K562 (cell line): ENCODE measurements around the gene MAST3. TPM values are rescaled to one million over a fixed set of nuclear protein-coding genes. Genes with fewer than 3 reads are reported as not detected.

Experiments
- ADNP ChIP-seq: fragments of 200-800 bp; sonication (Bioruptor generic); IDR thresholded peaks from 2 replicates; pipeline ENCODE4 v1.6.1; 2016; ENCODE audit warnings: missing genetic modification characterization, missing compliant biosample characterization
- ARID1B ChIP-seq: fragments of 450-650 bp; IDR thresholded peaks from 2 replicates; pipeline ENCODE4 v1.6.1; 2016; ENCODE audit warnings: antibody characterized with exemption, mild to moderate bottlenecking, inconsistent platforms
- ATF7 ChIP-seq: fragments of 450-650 bp; IDR thresholded peaks from 2 replicates; pipeline ENCODE4 v1.7.1; 2014; ENCODE audit warnings: mild to moderate bottlenecking, moderate library complexity
- BRD9 ChIP-seq: fragments of 450-650 bp; IDR thresholded peaks from 2 replicates; pipeline ENCODE4 v1.6.1; 2018; ENCODE audit warnings: low read depth; ENCODE audit not compliant: partially characterized antibody
- CBX1 ChIP-seq: sonication (generic); IDR thresholded peaks from 2 replicates; pipeline ENCODE4 v1.6.1; 2016; ENCODE audit warnings: antibody characterized with exemption, low read depth, mild to moderate bottlenecking
- CC2D1A ChIP-seq: fragments of 450-650 bp; IDR thresholded peaks from 2 replicates; pipeline ENCODE4 v1.6.1; 2017; ENCODE audit warnings: mild to moderate bottlenecking
- ELK3 ChIP-seq: fragments of 450-650 bp; formaldehyde crosslinking; IDR thresholded peaks from 2 replicates; pipeline ENCODE4 v1.4.0; 2020; ENCODE audit warnings: mild to moderate bottlenecking
- FOXK2 ChIP-seq, 2 experiments: fragments of 450-650 bp; IDR thresholded peaks in 1 of 2; conservative IDR thresholded peaks in 1 of 2; 2 replicates each; pipeline ENCODE4 v1.6.1; 2016; ENCODE audit warnings: low read depth in 2 of 2, mild to moderate bottlenecking in 1 of 2
- HDGF ChIP-seq: fragments of 450-650 bp; IDR thresholded peaks from 2 replicates; pipeline ENCODE4 v1.6.1; 2016
- KDM1A ChIP-seq, 2 experiments: fragments of 450-650 bp; IDR thresholded peaks; 2 replicates each; pipeline ENCODE4 v1.6.1; 2016; ENCODE audit warnings: mild to moderate bottlenecking in 2 of 2
- KHSRP ChIP-seq: fragments of 450-650 bp; IDR thresholded peaks from 2 replicates; pipeline ENCODE4 v1.6.1; 2017
- KLF16 ChIP-seq: IDR thresholded peaks from 2 replicates; pipeline ENCODE4 v1.6.1; 2016; ENCODE audit warnings: antibody characterized with exemption
- MTA1 ChIP-seq: fragments of 450-650 bp; IDR thresholded peaks from 2 replicates; pipeline ENCODE4 v1.6.1; 2017; ENCODE audit warnings: borderline replicate concordance
- MTA3 ChIP-seq: fragments of 450-650 bp; formaldehyde crosslinking; IDR thresholded peaks from 2 replicates; pipeline ENCODE4 v1.6.1; 2017; ENCODE audit warnings: mild to moderate bottlenecking, borderline replicate concordance
- PHF20 ChIP-seq: fragments of 450-650 bp; IDR thresholded peaks from 2 replicates; pipeline ENCODE4 v1.6.1; 2018; ENCODE audit not compliant: partially characterized antibody
- PTBP1 ChIP-seq: fragments of 200-400 bp; formaldehyde crosslinking; IDR thresholded peaks from 2 replicates; pipeline ENCODE4 v1.6.1; 2017; ENCODE audit warnings: low read depth, low read length
- PTTG1 ChIP-seq: fragments of 450-650 bp; IDR thresholded peaks from 2 replicates; pipeline ENCODE4 v1.6.1; 2016; ENCODE audit warnings: low read depth, mild to moderate bottlenecking, missing genetic modification characterization, missing compliant biosample characterization
- RB1 ChIP-seq: fragments of 450-650 bp; IDR thresholded peaks from 2 replicates; pipeline ENCODE4 v1.6.1; 2017; ENCODE audit warnings: low read depth, mild to moderate bottlenecking
- REST ChIP-seq, 2 experiments: fragments of 450-650 bp; formaldehyde crosslinking in 1 of 2; IDR thresholded peaks; 2 replicates each; pipeline versions ENCODE4 v1.4.0 to v1.6.1; 2014 to 2020; ENCODE audit warnings: mild to moderate bottlenecking in 2 of 2, borderline replicate concordance in 1 of 2, low read depth in 1 of 2
- SMAD2 ChIP-seq: fragments of 150-350 bp; IDR thresholded peaks from 2 replicates; pipeline ENCODE4 v1.6.1; 2014; ENCODE audit warnings: low read depth, mild to moderate bottlenecking, low read length
- SMC3 ChIP-seq: conservative IDR thresholded peaks from 2 replicates; pipeline ENCODE4 v1.6.1; 2011; ENCODE audit warnings: low read depth, low read length, improper control_type of control experiment; ENCODE audit not compliant: insufficient read depth
- ZEB2 ChIP-seq: fragments of 450-650 bp; IDR thresholded peaks from 2 replicates; pipeline ENCODE4 v1.6.1; 2016
- ZNF143 ChIP-seq: sonication (generic); formaldehyde crosslinking; IDR thresholded peaks from 2 replicates; pipeline ENCODE4 v1.9.0; 2022; ENCODE audit warnings: mild to moderate bottlenecking, missing genetic modification reagents
- ZNF24 ChIP-seq: fragments of 450-650 bp; IDR thresholded peaks from 2 replicates; pipeline ENCODE4 v1.6.1; 2016
- polyA plus RNA-seq, 8 experiments: library from polyadenylated mRNA; depleted of rRNA in 4 of 8; stranded (reverse) in 5 of 8; unstranded in 3 of 8; fragments of >200 nt; fragmentation: Nextera tagmentation in 2 of 8; fragmentation: Illumina TruSeq in 1 of 8; extraction: Ambion mirVana in 2 of 8; extraction: Trizol in 1 of 8; gene quantifications; 2 replicates each; pipeline versions ENCODE4 v1.2.1 to v1.2.3, GENCODE V29; 2011 to 2014; ENCODE audit warnings: inconsistent platforms in 1 of 8, missing spikeins in 1 of 8
- total RNA-seq, 7 experiments: library from RNA; depleted of rRNA in 6 of 7; stranded (reverse); fragments of >200 nt in 6 of 7; fragmentation: Illumina TruSeq in 2 of 7; extraction: Trizol in 2 of 7; gene quantifications; 2 replicates each; pipeline versions ENCODE4 v1.2.1 to v1.2.3, GENCODE V29; 2011 to 2021; ENCODE audit warnings: low replicate concordance in 1 of 7

Gene MAST3
- total and polyA plus RNA-seq, 9 of the 15 experiments (the other 6 are each of a cell fraction or from before 2014, with no cell fraction given): 0.94 to 9.9 (median 2.4) TPM

- TF ChIP-seq REST (IDR thresholded peaks at IDR 0.05; ENCODE audit: borderline replicate concordance) (peak; percentile 73; the same call in 1 of the 2 replicates), REST (CRISPR knock-in tag; IDR thresholded peaks at IDR 0.05; ENCODE audit: low read depth) (no peak), SMAD2 (no peak), MTA3 (peak; percentile 35; the same call in 1 of the 2 replicates), ZNF24 (0 out of 2 replicates have a peak, but pooled peaks have one; percentile 27), PHF20 (peak; percentile 81), KDM1A (IDR thresholded peaks at IDR 0.05) (peak; percentile 95 to 98), PTBP1 (peak; percentile 96), PTTG1 (tag) (no peak), CC2D1A (peak; percentile 87), HDGF (peak; percentile 93), ADNP (tag) (peak; percentile 88), ELK3 (no peak), SMC3 (peak; percentile 66), ZEB2 (0 out of 2 replicates have a peak, but pooled peaks have one; percentile 28), KLF16 (no peak), ZNF143 (CRISPR knock-in tag) (peak; percentile 68), ARID1B (0 out of 2 replicates have a peak, but pooled peaks have one; percentile 18), RB1 (peak; percentile 40; the same call in 1 of the 2 replicates), KHSRP (no peak), MTA1 (peak; percentile 69; the same call in 1 of the 2 replicates), BRD9 (peak; percentile 74), CBX1 (peak; percentile 98), ATF7 (0 out of 2 replicates have a peak, but pooled peaks have one; percentile 30), FOXK2 (conservative IDR thresholded peaks at IDR 0.05 in 1 of 2, IDR thresholded peaks at IDR 0.05 in 1 of 2; ENCODE audit: low read depth in 2 of 2) (peak; percentile 96 to 97)
Observed at GRCh38 chr19:18063463-18063862, 34.1 kb upstream of the MAST3 start (continued).
